GM18868 (cell line): Measurements from ENCODE around the gene RAI1.

Experiments
- ATAC-seq: cut with Tn5 transposase; IDR thresholded peaks from one replicate; pipeline ENCODE4 v1.9.1; 2021; ENCODE audit warnings: mild to moderate bottlenecking, moderate library complexity; ENCODE audit not compliant: unreplicated experiment

Gene RAI1

GRCh38 chr17:17841601-17842025 lies 160.4 kb downstream of the RAI1 start:
- no peak for ATAC-seq

GRCh38 chr17:17842111-17842876 lies 161.0 kb downstream of the RAI1 start:
- no peak for ATAC-seq

GRCh38 chr17:17843096-17843495 lies 161.8 kb downstream of the RAI1 start:
- ATAC-seq = no peak

GRCh38 chr17:17844079-17844478 lies 162.8 kb downstream of the RAI1 start:
- ATAC-seq = no peak

GRCh38 chr17:17844500-17844899 lies 163.2 kb downstream of the RAI1 start:
- no peak for ATAC-seq

GRCh38 chr17:17845046-17845775 lies 164.0 kb downstream of the RAI1 start:
- ATAC-seq = no peak

GRCh38 chr17:17846003-17846402 lies 164.7 kb downstream of the RAI1 start:
- no peak for ATAC-seq

- ATAC-seq = no peak
Observed at GRCh38 chr17:17846645-17847044, 165.4 kb downstream of the RAI1 start.

- no peak for ATAC-seq
Observed at GRCh38 chr17:17847118-17847689, 165.9 kb downstream of the RAI1 start.

- ATAC-seq = no peak
Observed at GRCh38 chr17:17847726-17848125, 166.5 kb downstream of the RAI1 start.

GRCh38 chr17:17848311-17849082 lies 167.2 kb downstream of the RAI1 start:
- ATAC-seq = no peak

- ATAC-seq = peak; percentile 73
Observed at GRCh38 chr17:17849147-17849820, 168.0 kb downstream of the RAI1 start.

GRCh38 chr17:17849845-17850373 lies 168.7 kb downstream of the RAI1 start:
- ATAC-seq = peak; percentile 59

- no peak for ATAC-seq
Observed at GRCh38 chr17:17851103-17852002, 170.1 kb downstream of the RAI1 start.

- no peak for ATAC-seq
Observed at GRCh38 chr17:17852930-17853329, 171.7 kb downstream of the RAI1 start.

GRCh38 chr17:17853811-17854447 lies 172.7 kb downstream of the RAI1 start:
- no peak for ATAC-seq

- no peak for ATAC-seq
Observed at GRCh38 chr17:17855976-17856375, 174.7 kb downstream of the RAI1 start.

GRCh38 chr17:17856386-17856785 lies 175.1 kb downstream of the RAI1 start:
- no peak for ATAC-seq

GRCh38 chr17:17857496-17857895 lies 176.2 kb downstream of the RAI1 start:
- no peak for ATAC-seq
